Midbrain (tissue), 1 donor: ENCODE measurements around the gene LDB2.
"Not testable (repeated sequence)": the region's sequence is repeated elsewhere in the genome, so short reads cannot be mapped to it uniquely, and the experiment has no call there.

ENCODE experiments used
- DNase-seq: peaks from one replicate; lab custom pipeline; 2025; lab: John Stamatoyannopoulos, UW

The LDB2 gene

GRCh38 chr4:16897991-16898827, at the start of gene LDB2:
TSS of gene LDB2 (minus strand) at chr4:16898645.
- peak; percentile 53 for DNase-seq

GRCh38 chr4:16942491-16942890, 44.0 kb upstream of the LDB2 start:
- DNase-seq, result no peak

- no peak for DNase-seq
Observed at GRCh38 chr4:16939178-16939577, 40.7 kb upstream of the LDB2 start.

- no peak for DNase-seq
Observed at GRCh38 chr4:16938512-16939040, 40.1 kb upstream of the LDB2 start.

GRCh38 chr4:16931339-16932305, 33.2 kb upstream of the LDB2 start:
- no peak for DNase-seq

- no peak for DNase-seq
Observed at GRCh38 chr4:16926214-16926613, 27.8 kb upstream of the LDB2 start.

GRCh38 chr4:16918716-16919115, 20.3 kb upstream of the LDB2 start:
- DNase-seq, result not testable (repeated sequence)

- DNase-seq, result no peak
Observed at GRCh38 chr4:16916719-16917337, 18.4 kb upstream of the LDB2 start.

GRCh38 chr4:16916031-16916430, 17.6 kb upstream of the LDB2 start:
- no peak for DNase-seq

GRCh38 chr4:16914208-16914607, 15.8 kb upstream of the LDB2 start:
- DNase-seq, result no peak

- DNase-seq, result no peak
Observed at GRCh38 chr4:16912896-16913295, 14.5 kb upstream of the LDB2 start.

GRCh38 chr4:16909281-16909680, 10.8 kb upstream of the LDB2 start:
- no peak for DNase-seq

- DNase-seq, result no peak
Observed at GRCh38 chr4:16908377-16909021, 10.1 kb upstream of the LDB2 start.

- DNase-seq, result no peak
Observed at GRCh38 chr4:16900325-16900724, 1.9 kb upstream of the LDB2 start.

- DNase-seq, result no peak
Observed at GRCh38 chr4:16896881-16897750, 1.3 kb downstream of the LDB2 start.

- no peak for DNase-seq
Observed at GRCh38 chr4:16894406-16894805, 4.0 kb downstream of the LDB2 start.

GRCh38 chr4:16893141-16893651, 5.2 kb downstream of the LDB2 start:
- no peak for DNase-seq

GRCh38 chr4:16890651-16891050, 7.8 kb downstream of the LDB2 start:
- no peak for DNase-seq

GRCh38 chr4:16889945-16890344, 8.5 kb downstream of the LDB2 start:
- no peak for DNase-seq

- no peak for DNase-seq
Observed at GRCh38 chr4:16887887-16888286, 10.6 kb downstream of the LDB2 start.
